ENCODE results near the gene ABCF3.
A peak's percentile ranks its signal among the peaks of the same experiment; 100 is the strongest.

GRCh38 chr3:184234224-184234623 lies 48.2 kb downstream of the ABCF3 start:
- TF ChIP-seq, protein P1, sequence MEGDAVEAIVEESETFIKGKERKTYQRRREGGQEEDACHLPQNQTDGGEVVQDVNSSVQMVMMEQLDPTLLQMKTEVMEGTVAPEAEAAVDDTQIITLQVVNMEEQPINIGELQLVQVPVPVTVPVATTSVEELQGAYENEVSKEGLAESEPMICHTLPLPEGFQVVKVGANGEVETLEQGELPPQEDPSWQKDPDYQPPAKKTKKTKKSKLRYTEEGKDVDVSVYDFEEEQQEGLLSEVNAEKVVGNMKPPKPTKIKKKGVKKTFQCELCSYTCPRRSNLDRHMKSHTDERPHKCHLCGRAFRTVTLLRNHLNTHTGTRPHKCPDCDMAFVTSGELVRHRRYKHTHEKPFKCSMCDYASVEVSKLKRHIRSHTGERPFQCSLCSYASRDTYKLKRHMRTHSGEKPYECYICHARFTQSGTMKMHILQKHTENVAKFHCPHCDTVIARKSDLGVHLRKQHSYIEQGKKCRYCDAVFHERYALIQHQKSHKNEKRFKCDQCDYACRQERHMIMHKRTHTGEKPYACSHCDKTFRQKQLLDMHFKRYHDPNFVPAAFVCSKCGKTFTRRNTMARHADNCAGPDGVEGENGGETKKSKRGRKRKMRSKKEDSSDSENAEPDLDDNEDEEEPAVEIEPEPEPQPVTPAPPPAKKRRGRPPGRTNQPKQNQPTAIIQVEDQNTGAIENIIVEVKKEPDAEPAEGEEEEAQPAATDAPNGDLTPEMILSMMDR (optimal IDR thresholded peaks at IDR 0.05 in 1 of 3, IDR thresholded peaks at IDR 0.05 in 1 of 3, conservative IDR thresholded peaks at IDR 0.05 in 1 of 3; ENCODE audit: extremely low read depth in 1 of 3, insufficient read depth in 2 of 3, low read length in 3 of 3), result peak in 2 of 3 experiments; percentile 36 to 48
- no peak for TF ChIP-seq EZH2 (IDR thresholded peaks at IDR 0.05; ENCODE audit: low read length)
